Neuron (in vitro differentiated cells): ENCODE results near the gene PGC.
"Not testable (repeated sequence)": the region's sequence is repeated elsewhere in the genome, so short reads cannot be mapped to it uniquely, and the experiment has no call there.

Source experiments
- H2AFZ ChIP-seq: one replicate; pipeline ENCODE4 v1.6.1; 2013; ENCODE audit warnings: low read depth, mild to moderate bottlenecking, inconsistent platforms, low read length, moderate library complexity
- H3K27me3 ChIP-seq: one replicate; pipeline ENCODE4 v1.6.1; 2013; ENCODE audit warnings: low read length; ENCODE audit not compliant: insufficient read depth
- H3K36me3 ChIP-seq: one replicate; pipeline ENCODE4 v1.6.1; 2013; ENCODE audit warnings: low read length; ENCODE audit not compliant: insufficient read depth
- H3K4me1 ChIP-seq: one replicate; pipeline ENCODE4 v1.6.1; 2013; ENCODE audit warnings: low read length; ENCODE audit not compliant: insufficient read depth
- H3K4me3 ChIP-seq: 2 replicates; pipeline ENCODE4 v1.5.1; 2013; ENCODE audit warnings: mild to moderate bottlenecking, low read length, moderate library complexity
- H3K9me3 ChIP-seq: one replicate; pipeline ENCODE4 v1.6.1; 2013; ENCODE audit warnings: low read length

PGC gene

GRCh38 chr6:41768545-41769308 lies 21.5 kb upstream of the PGC start:
- H2AFZ ChIP-seq = no peak overlapping the region
- H3K36me3 ChIP-seq = peaks cover 14% of the 10 kb centered on the region
- H3K4me3 ChIP-seq = no peak overlapping the region
- no peaks in the 10 kb centered on the region for H3K9me3 ChIP-seq
- H3K4me1 ChIP-seq = peaks cover 9% of the 10 kb centered on the region
- no peaks in the 10 kb centered on the region for H3K27me3 ChIP-seq

GRCh38 chr6:41767112-41767833 lies 20.1 kb upstream of the PGC start:
- H3K27me3 ChIP-seq = no peaks in the 10 kb centered on the region
- H2AFZ ChIP-seq = no peak overlapping the region
- H3K4me1 ChIP-seq = peaks cover 9% of the 10 kb centered on the region
- H3K4me3 ChIP-seq = no peak overlapping the region
- H3K36me3 ChIP-seq = peaks cover 11% of the 10 kb centered on the region
- H3K9me3 ChIP-seq = no peaks in the 10 kb centered on the region

- H3K4me1 ChIP-seq, H3K36me3 ChIP-seq, H3K4me3 ChIP-seq, H3K27me3 ChIP-seq, H2AFZ ChIP-seq, H3K9me3 ChIP-seq: not testable (repeated sequence)
Observed at GRCh38 chr6:41766043-41766664, 19.0 kb upstream of the PGC start.

GRCh38 chr6:41763470-41763869 lies 16.3 kb upstream of the PGC start:
- no peak overlapping the region for H2AFZ ChIP-seq
- H3K4me3 ChIP-seq = no peak overlapping the region
- peaks cover 6% of the 10 kb centered on the region for H3K27me3 ChIP-seq
- peaks cover 4% of the 10 kb centered on the region for H3K4me1 ChIP-seq
- no peaks in the 10 kb centered on the region for H3K36me3 ChIP-seq
- H3K9me3 ChIP-seq = no peaks in the 10 kb centered on the region

GRCh38 chr6:41759905-41760579 lies 12.8 kb upstream of the PGC start:
- Histone ChIP-seq H3K36me3 (no peaks in the 10 kb centered on the region), H3K4me3 (no peak overlapping the region)

GRCh38 chr6:41759106-41759904 lies 12.1 kb upstream of the PGC start:
- Histone ChIP-seq H3K4me1 (no peaks in the 10 kb centered on the region), H3K36me3 (no peaks in the 10 kb centered on the region)

More at GRCh38 chr6:41759905-41760579, 12.8 kb upstream of the PGC start:
- no peaks in the 10 kb centered on the region for H3K4me1 ChIP-seq
- H2AFZ ChIP-seq = no peak overlapping the region
- H3K27me3 ChIP-seq = peaks cover 16% of the 10 kb centered on the region
- no peaks in the 10 kb centered on the region for H3K9me3 ChIP-seq

GRCh38 chr6:41758641-41759035 lies 11.4 kb upstream of the PGC start:
- Histone ChIP-seq H2AFZ (no peak overlapping the region), H3K27me3 (peaks cover 16% of the 10 kb centered on the region), H3K36me3 (no peaks in the 10 kb centered on the region), H3K4me3 (no peak overlapping the region), H3K4me1 (no peaks in the 10 kb centered on the region), H3K9me3 (no peaks in the 10 kb centered on the region)

More at GRCh38 chr6:41759106-41759904, 12.1 kb upstream of the PGC start:
- Histone ChIP-seq H2AFZ (no peak overlapping the region), H3K27me3 (peaks cover 16% of the 10 kb centered on the region), H3K9me3 (no peaks in the 10 kb centered on the region), H3K4me3 (no peak overlapping the region)

GRCh38 chr6:41757931-41758640 lies 10.9 kb upstream of the PGC start:
- Histone ChIP-seq H3K4me3 (no peak overlapping the region), H3K36me3 (no peaks in the 10 kb centered on the region), H2AFZ (no peak overlapping the region), H3K4me1 (no peaks in the 10 kb centered on the region), H3K9me3 (no peaks in the 10 kb centered on the region), H3K27me3 (peaks cover 17% of the 10 kb centered on the region)

GRCh38 chr6:41757271-41757670 lies 10.1 kb upstream of the PGC start:
- Histone ChIP-seq H3K27me3 (peaks cover 18% of the 10 kb centered on the region), H3K4me3 (no peak overlapping the region), H2AFZ (no peak overlapping the region), H3K4me1 (no peaks in the 10 kb centered on the region), H3K9me3 (no peaks in the 10 kb centered on the region), H3K36me3 (no peaks in the 10 kb centered on the region)

GRCh38 chr6:41756354-41756753 lies 9.2 kb upstream of the PGC start:
- Histone ChIP-seq H3K4me1 (no peaks in the 10 kb centered on the region), H3K27me3 (peaks cover 18% of the 10 kb centered on the region), H3K9me3 (no peaks in the 10 kb centered on the region), H3K4me3 (no peak overlapping the region), H2AFZ (no peak overlapping the region), H3K36me3 (no peaks in the 10 kb centered on the region)

- no peak overlapping the region for H2AFZ ChIP-seq
- H3K4me1 ChIP-seq = no peaks in the 10 kb centered on the region
- peaks cover 18% of the 10 kb centered on the region for H3K27me3 ChIP-seq
- no peaks in the 10 kb centered on the region for H3K36me3 ChIP-seq
- H3K9me3 ChIP-seq = no peaks in the 10 kb centered on the region
- no peak overlapping the region for H3K4me3 ChIP-seq
Observed at GRCh38 chr6:41755895-41756294, 8.7 kb upstream of the PGC start.

GRCh38 chr6:41750374-41750773 lies 3.2 kb upstream of the PGC start:
- Histone ChIP-seq H3K4me1 (no peaks in the 10 kb centered on the region), H3K27me3 (peaks cover 14% of the 10 kb centered on the region), H3K36me3 (no peaks in the 10 kb centered on the region), H3K9me3 (no peaks in the 10 kb centered on the region), H3K4me3 (no peak overlapping the region), H2AFZ (no peak overlapping the region)
